GM23338 (cell line): ENCODE measurements around the gene ADD1. TPM values are rescaled to one million over a fixed set of nuclear protein-coding genes. Genes with fewer than 3 reads are reported as not detected.

Experiments
- ATAC-seq: fragments of 200-7000 bp; cut with Tn5 transposase; 3 replicates; pipeline ENCODE4 v1.9.1; 2020
- DNase-seq: peaks from one replicate; pipeline ENCODE4 v3.0.0-alpha.2; 2015; ENCODE audit warnings: low spot score
- H2AFZ ChIP-seq: fragments of 200-600 bp; sonication (generic); 2 replicates; pipeline ENCODE4 v1.8.0; 2016; ENCODE audit warnings: antibody characterized with exemption, mild to moderate bottlenecking, moderate library complexity
- H3F3A ChIP-seq: fragments of 200-600 bp; sonication (generic); replicated peaks from 2 replicates; pipeline ENCODE4 v1.8.0; 2017; ENCODE audit warnings: antibody characterized with exemption, mixed run types, low read depth
- H3K27ac ChIP-seq: fragments of 200-600 bp; sonication (generic); 2 replicates; pipeline ENCODE4 v1.6.1; 2016; ENCODE audit warnings: low read depth
- H3K27me3 ChIP-seq: fragments of 200-600 bp; sonication (generic); 2 replicates; pipeline ENCODE4 v1.8.0; 2016; ENCODE audit warnings: mild to moderate bottlenecking, mixed run types, moderate library complexity; ENCODE audit not compliant: insufficient read depth
- H3K36me3 ChIP-seq: fragments of 200-600 bp; sonication (generic); 2 replicates; pipeline ENCODE4 v1.8.0; 2016; ENCODE audit warnings: mild to moderate bottlenecking; ENCODE audit not compliant: insufficient read depth
- H3K4me1 ChIP-seq: fragments of 200-600 bp; sonication (generic); 2 replicates; pipeline ENCODE4 v1.8.0; 2016; ENCODE audit warnings: mild to moderate bottlenecking, moderate library complexity; ENCODE audit not compliant: insufficient read depth
- H3K4me2 ChIP-seq: fragments of 200-600 bp; sonication (generic); 2 replicates; pipeline ENCODE4 v1.7.1; 2017; ENCODE audit warnings: mixed run types
- H3K4me3 ChIP-seq: fragments of 200-600 bp; sonication (generic); 2 replicates; pipeline ENCODE4 v1.6.1; 2016; ENCODE audit warnings: mixed run types
- H3K79me2 ChIP-seq: fragments of 200-600 bp; sonication (generic); replicated peaks from 2 replicates; pipeline ENCODE4 v1.8.0; 2017; ENCODE audit warnings: mild to moderate bottlenecking; ENCODE audit not compliant: insufficient read depth
- H3K9me2 ChIP-seq: fragments of 200-600 bp; sonication (generic); 2 replicates; pipeline ENCODE4 v1.8.0; 2017; ENCODE audit not compliant: insufficient read depth
- H4K20me1 ChIP-seq: fragments of 200-600 bp; sonication (generic); replicated peaks from 2 replicates; pipeline ENCODE4 v1.8.0; 2017; ENCODE audit warnings: mild to moderate bottlenecking; ENCODE audit not compliant: insufficient read depth
- H3K27ac Mint-ChIP-seq: 2 replicates; pipeline ENCODE4 v1.8.0; 2020; ENCODE audit warnings: inconsistent platforms, mild to moderate bottlenecking, moderate library complexity, mixed read lengths
- H3K27me3 Mint-ChIP-seq: 3 replicates; pipeline ENCODE4 v1.8.0; 2022; ENCODE audit warnings: low read depth, mild to moderate bottlenecking, moderate library complexity, mixed read lengths, inconsistent platforms; ENCODE audit not compliant: insufficient read depth, poor library complexity
- H3K36me3 Mint-ChIP-seq: 3 replicates; pipeline ENCODE4 v1.8.0; 2021; ENCODE audit warnings: low read depth, mild to moderate bottlenecking, inconsistent platforms, moderate library complexity, mixed read lengths
- H3K4me1 Mint-ChIP-seq: 3 replicates; pipeline ENCODE4 v1.8.0; 2020; ENCODE audit warnings: mild to moderate bottlenecking, inconsistent platforms, mixed read lengths
- H3K4me3 Mint-ChIP-seq: 3 replicates; pipeline ENCODE4 v1.8.0; 2021; ENCODE audit warnings: moderate library complexity, mild to moderate bottlenecking, inconsistent platforms, mixed read lengths
- H3K9me3 Mint-ChIP-seq: 3 replicates; pipeline ENCODE4 v1.8.0; 2020; ENCODE audit warnings: moderate library complexity, mild to moderate bottlenecking, inconsistent platforms, mixed read lengths
- CREB1 ChIP-seq: fragments of 250-450 bp; sonication (Bioruptor Pico); IDR thresholded peaks from 2 replicates; pipeline ENCODE4 v1.5.0; 2020; ENCODE audit warnings: low read depth, mild to moderate bottlenecking, moderate library complexity
- ETS1 ChIP-seq: IDR thresholded peaks from 2 replicates; pipeline ENCODE4 v1.6.1; 2016; ENCODE audit warnings: antibody characterized with exemption
- EZH2 ChIP-seq: fragments of 200-600 bp; sonication (generic); IDR thresholded peaks from one replicate; pipeline ENCODE4 v1.8.0; 2017; ENCODE audit warnings: antibody characterized with exemption, mild to moderate bottlenecking, low read depth; ENCODE audit not compliant: unreplicated experiment
- EZH2phosphoT487 ChIP-seq: fragments of 200-600 bp; sonication (generic); IDR thresholded peaks from one replicate; pipeline ENCODE4 v1.8.1; 2018; ENCODE audit warnings: antibody characterized with exemption; ENCODE audit not compliant: unreplicated experiment
- JUNB ChIP-seq: IDR thresholded peaks from one replicate; pipeline ENCODE4 v1.6.1; 2016; ENCODE audit warnings: antibody characterized with exemption; ENCODE audit not compliant: unreplicated experiment
- NANOG ChIP-seq: IDR thresholded peaks from 2 replicates; pipeline ENCODE4 v1.6.1; 2016; ENCODE audit warnings: antibody characterized with exemption, borderline replicate concordance
- POLR2AphosphoS5 ChIP-seq: IDR thresholded peaks from 2 replicates; pipeline ENCODE4 v1.6.1; 2016; ENCODE audit warnings: antibody characterized with exemption, low read depth
- REST ChIP-seq: IDR thresholded peaks from one replicate; pipeline ENCODE4 v1.6.1; 2018; ENCODE audit warnings: antibody characterized with exemption; ENCODE audit not compliant: unreplicated experiment
- STAT1 ChIP-seq: IDR thresholded peaks from one replicate; pipeline ENCODE4 v1.6.1; 2016; ENCODE audit warnings: antibody characterized with exemption; ENCODE audit not compliant: unreplicated experiment
- ZNF114 ChIP-seq: fragments of 250-450 bp; sonication (Bioruptor Pico); IDR thresholded peaks from 2 replicates; pipeline ENCODE4 v1.5.0; 2020; ENCODE audit warnings: mild to moderate bottlenecking, moderate library complexity
- ZNF331 ChIP-seq: fragments of 250-450 bp; sonication (Bioruptor Pico); IDR thresholded peaks from 2 replicates; pipeline ENCODE4 v1.5.0; 2020; ENCODE audit warnings: low read depth, mild to moderate bottlenecking, moderate library complexity
- ZNF462 ChIP-seq: fragments of 250-450 bp; sonication (Bioruptor Pico); IDR thresholded peaks from 2 replicates; pipeline ENCODE4 v1.5.0; 2020; ENCODE audit warnings: mild to moderate bottlenecking, moderate library complexity
- polyA plus RNA-seq: library from polyadenylated mRNA; unstranded; fragments of >200 nt; fragmentation: Nextera tagmentation; extraction: Ambion mirVana; gene quantifications from 2 replicates; pipeline ENCODE4 v1.2.1, GENCODE V29; 2016
- total RNA-seq: library from RNA; depleted of rRNA; stranded (reverse); fragments of >200 nt; shearing (Covaris generic); gene quantifications from 2 replicates; pipeline ENCODE4 v1.2.3, GENCODE V29; 2014
- TF ChIP-seq, protein P1 (sequence below), 2 experiments: fragments of 200-600 bp in 1 of 2; sonication (generic) in 1 of 2; conservative IDR thresholded peaks; 2 replicates each; pipeline versions ENCODE4 v1.5.1 to v1.6.1; 2016 to 2017; ENCODE audit warnings: antibody characterized with exemption in 2 of 2, low read depth in 2 of 2, mild to moderate bottlenecking in 2 of 2, moderate library complexity in 1 of 2

Gene ADD1
- total and polyA plus RNA-seq, 2 experiments from 2014 or later, result 126 to 144 TPM

GRCh38 chr4:2836391-2836859 is 7.2 kb upstream of the ADD1 start:
- no peaks in the 10 kb centered on the region for H3K27me3 ChIP-seq
- Mint-ChIP-seq H3K27ac (no peak overlapping the region), H3K4me1 (peaks cover 15% of the 10 kb centered on the region), H3K9me3 (peaks cover 4% of the 10 kb centered on the region; the same call in 1 of the 3 replicates), H3K27me3 (peaks cover 4% of the 10 kb centered on the region), H3K36me3 (peaks cover 26% of the 10 kb centered on the region; the same call in 2 of the 3 replicates), H3K4me3 (no peak overlapping the region)
- no peaks in the 10 kb centered on the region for H4K20me1 ChIP-seq
- no peak overlapping the region for H2AFZ ChIP-seq
- peaks cover 20% of the 10 kb centered on the region for H3K4me1 ChIP-seq
- H3F3A ChIP-seq, result 0 out of 2 replicates have a peak, but pooled peaks cover 10% of the 10 kb centered on the region
- H3K4me2 ChIP-seq, result no peak overlapping the region
- H3K9me2 ChIP-seq, result no peaks in the 10 kb centered on the region
- ATAC-seq (no peak), DNase-seq (no peak)
- H3K27ac ChIP-seq, result no peak overlapping the region
- H3K36me3 ChIP-seq, result no peaks in the 10 kb centered on the region
- H3K79me2 ChIP-seq, result no peaks in the 10 kb centered on the region
- no peak overlapping the region for H3K4me3 ChIP-seq
- no peak for TF ChIP-seq EZH2
- no peak for TF ChIP-seq ETS1
- TF ChIP-seq ZNF462 (CRISPR knock-in tag), result no peak
- TF ChIP-seq ZNF331, result no peak
- TF ChIP-seq REST, result no peak
- TF ChIP-seq ZNF114, result no peak
- no peak for TF ChIP-seq CREB1 (CRISPR knock-in tag)
- no peak for TF ChIP-seq EZH2phosphoT487
- TF ChIP-seq NANOG, result no peak
- TF ChIP-seq POLR2AphosphoS5, result no peak
- TF ChIP-seq STAT1, result no peak
- TF ChIP-seq JUNB, result no peak
- TF ChIP-seq, protein P1, sequence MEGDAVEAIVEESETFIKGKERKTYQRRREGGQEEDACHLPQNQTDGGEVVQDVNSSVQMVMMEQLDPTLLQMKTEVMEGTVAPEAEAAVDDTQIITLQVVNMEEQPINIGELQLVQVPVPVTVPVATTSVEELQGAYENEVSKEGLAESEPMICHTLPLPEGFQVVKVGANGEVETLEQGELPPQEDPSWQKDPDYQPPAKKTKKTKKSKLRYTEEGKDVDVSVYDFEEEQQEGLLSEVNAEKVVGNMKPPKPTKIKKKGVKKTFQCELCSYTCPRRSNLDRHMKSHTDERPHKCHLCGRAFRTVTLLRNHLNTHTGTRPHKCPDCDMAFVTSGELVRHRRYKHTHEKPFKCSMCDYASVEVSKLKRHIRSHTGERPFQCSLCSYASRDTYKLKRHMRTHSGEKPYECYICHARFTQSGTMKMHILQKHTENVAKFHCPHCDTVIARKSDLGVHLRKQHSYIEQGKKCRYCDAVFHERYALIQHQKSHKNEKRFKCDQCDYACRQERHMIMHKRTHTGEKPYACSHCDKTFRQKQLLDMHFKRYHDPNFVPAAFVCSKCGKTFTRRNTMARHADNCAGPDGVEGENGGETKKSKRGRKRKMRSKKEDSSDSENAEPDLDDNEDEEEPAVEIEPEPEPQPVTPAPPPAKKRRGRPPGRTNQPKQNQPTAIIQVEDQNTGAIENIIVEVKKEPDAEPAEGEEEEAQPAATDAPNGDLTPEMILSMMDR (conservative IDR thresholded peaks at IDR 0.05; ENCODE audit: low read depth in 2 of 2), result no peak
